Prostate gland (tissue), 2 donors: Measurements from ENCODE around the gene CMPK2.

Source experiments
- CTCF ChIP-seq, 4 experiments: fragments of 200-600 bp in 2 of 4; fragments of 450-650 bp in 2 of 4; sonication (generic) in 2 of 4; IDR thresholded peaks; 1 replicate in 3 of 4; 2 replicates in 1 of 4; pipeline ENCODE4 v1.5.1; 2016 to 2019; ENCODE audit warnings: antibody characterized with exemption in 4 of 4, mild to moderate bottlenecking in 2 of 4, moderate library complexity in 2 of 4
- POLR2A ChIP-seq: fragments of 450-650 bp; IDR thresholded peaks from one replicate; pipeline ENCODE4 v1.6.1; 2016; ENCODE audit warnings: antibody characterized with exemption, mild to moderate bottlenecking
- POLR2AphosphoS5 ChIP-seq: sonication (generic); formaldehyde crosslinking; IDR thresholded peaks from one replicate; pipeline ENCODE4 v1.6.1; 2017; ENCODE audit warnings: antibody characterized with exemption

- TF ChIP-seq CTCF (IDR thresholded peaks at IDR 0.05) (no peak), POLR2A (no peak), POLR2AphosphoS5 (no peak)
Observed at GRCh38 chr2:6800553-6800952, 65.2 kb downstream of the CMPK2 start.
